HFFc6 (cell line): ENCODE measurements around the gene NARS2. TPM values are rescaled to one million over a fixed set of nuclear protein-coding genes. Genes with fewer than 3 reads are reported as not detected.

Source experiments
- DNase-seq: peaks from one replicate; pipeline ENCODE4 v3.0.0-alpha.2; 2018
- H3K27ac Mint-ChIP-seq: 2 replicates; pipeline ENCODE4 v1.8.0; 2020; ENCODE audit warnings: mild to moderate bottlenecking, mixed read lengths
- H3K27me3 Mint-ChIP-seq: 2 replicates; pipeline ENCODE4 v1.8.0; 2021; ENCODE audit warnings: mild to moderate bottlenecking, moderate library complexity, mixed read lengths; ENCODE audit not compliant: insufficient read depth
- H3K36me3 Mint-ChIP-seq: 2 replicates; pipeline ENCODE4 v1.8.0; 2021; ENCODE audit warnings: low read depth, mixed read lengths
- H3K4me1 Mint-ChIP-seq: 2 replicates; pipeline ENCODE4 v1.8.0; 2020; ENCODE audit warnings: low read depth, mixed read lengths
- H3K4me3 Mint-ChIP-seq: 2 replicates; pipeline ENCODE4 v1.8.0; 2020; ENCODE audit warnings: mild to moderate bottlenecking, moderate library complexity, mixed read lengths
- H3K9me3 Mint-ChIP-seq: 2 replicates; pipeline ENCODE4 v1.8.0; 2020; ENCODE audit warnings: mild to moderate bottlenecking, mixed read lengths
- total RNA-seq, 6 experiments: library from RNA; stranded (reverse); fragmentation: NEBNext Ultra II Directional; extraction: Animal tissue kit (Norgen Biotek cat#: 25700); gene quantifications; 2 replicates in 1 of 6; 3 replicates in 5 of 6; pipeline ENCODE4 v1.2.3, GENCODE V29; 2021
- TF ChIP-seq, protein P1 (sequence below): fragments of 200-600 bp; sonication (generic); IDR thresholded peaks from 2 replicates; pipeline ENCODE4 v1.5.0; 2021; ENCODE audit warnings: antibody characterized with exemption, mild to moderate bottlenecking

The NARS2 gene
- total RNA-seq, 6 experiments from 2014 or later, result 8.7 to 11.6 (median 10.3) TPM

DNA sequence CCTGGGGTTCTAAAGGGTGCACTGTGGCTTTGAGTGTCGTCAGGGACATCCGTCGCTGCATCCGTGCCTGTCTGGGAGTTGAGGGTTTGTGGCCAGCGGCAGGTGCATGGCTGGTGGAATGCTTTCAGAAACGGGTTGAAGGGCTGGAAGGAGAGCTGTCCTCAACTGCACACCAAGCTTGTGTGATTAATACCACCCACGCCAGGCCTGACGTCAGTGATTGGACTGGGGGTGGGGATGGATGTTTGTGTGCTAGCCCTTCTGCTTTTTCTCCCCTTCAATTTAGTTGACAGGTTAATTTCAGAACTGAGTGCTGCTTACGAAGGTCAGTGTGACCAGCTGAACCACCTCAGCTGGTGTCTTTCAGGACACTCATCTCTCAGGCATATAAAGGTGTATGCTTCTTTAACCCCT is 153.9 kb downstream of the NARS2 start:
- H3K4me3 Mint-ChIP-seq, result no peak overlapping the region; the same call in 1 of the 2 replicates
- TF ChIP-seq, protein P1, sequence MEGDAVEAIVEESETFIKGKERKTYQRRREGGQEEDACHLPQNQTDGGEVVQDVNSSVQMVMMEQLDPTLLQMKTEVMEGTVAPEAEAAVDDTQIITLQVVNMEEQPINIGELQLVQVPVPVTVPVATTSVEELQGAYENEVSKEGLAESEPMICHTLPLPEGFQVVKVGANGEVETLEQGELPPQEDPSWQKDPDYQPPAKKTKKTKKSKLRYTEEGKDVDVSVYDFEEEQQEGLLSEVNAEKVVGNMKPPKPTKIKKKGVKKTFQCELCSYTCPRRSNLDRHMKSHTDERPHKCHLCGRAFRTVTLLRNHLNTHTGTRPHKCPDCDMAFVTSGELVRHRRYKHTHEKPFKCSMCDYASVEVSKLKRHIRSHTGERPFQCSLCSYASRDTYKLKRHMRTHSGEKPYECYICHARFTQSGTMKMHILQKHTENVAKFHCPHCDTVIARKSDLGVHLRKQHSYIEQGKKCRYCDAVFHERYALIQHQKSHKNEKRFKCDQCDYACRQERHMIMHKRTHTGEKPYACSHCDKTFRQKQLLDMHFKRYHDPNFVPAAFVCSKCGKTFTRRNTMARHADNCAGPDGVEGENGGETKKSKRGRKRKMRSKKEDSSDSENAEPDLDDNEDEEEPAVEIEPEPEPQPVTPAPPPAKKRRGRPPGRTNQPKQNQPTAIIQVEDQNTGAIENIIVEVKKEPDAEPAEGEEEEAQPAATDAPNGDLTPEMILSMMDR, result no peak
- no peaks in the 10 kb centered on the region for H3K36me3 Mint-ChIP-seq
- H3K27ac Mint-ChIP-seq, result peak overlapping the region; percentile 34; the same call in 1 of the 2 replicates
- peaks cover 58% of the 10 kb centered on the region for H3K4me1 Mint-ChIP-seq
- H3K9me3 Mint-ChIP-seq, result no peaks in the 10 kb centered on the region
- DNase-seq, result no peak
- H3K27me3 Mint-ChIP-seq, result no peaks in the 10 kb centered on the region; the same call in none of the 2 replicates

DNA sequence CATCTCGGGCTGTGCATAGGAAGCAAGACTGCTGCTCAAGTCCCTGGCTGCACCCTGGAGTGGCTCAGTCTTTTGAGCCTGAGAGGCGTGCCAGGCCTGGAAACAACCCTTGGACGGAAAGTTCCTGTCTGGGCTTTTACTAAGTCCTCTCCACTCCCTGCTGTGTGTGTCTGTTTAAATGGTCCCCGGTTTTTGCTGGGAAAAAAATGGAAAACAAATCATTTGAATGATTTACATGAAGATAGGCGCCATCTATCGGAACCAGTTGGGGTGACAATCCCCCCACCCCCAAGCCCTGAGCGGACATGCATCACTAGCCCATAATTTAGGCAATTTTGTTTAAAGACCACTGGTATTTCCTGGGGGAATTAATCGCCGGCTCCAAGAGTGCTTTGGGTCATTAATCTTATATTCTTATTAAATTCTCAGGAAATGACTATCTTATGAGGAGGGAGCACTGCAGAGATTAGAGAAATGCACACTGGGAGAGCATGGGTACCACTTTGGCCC is 154.4 kb downstream of the NARS2 start:
- no peaks in the 10 kb centered on the region; the same call in none of the 2 replicates for H3K27me3 Mint-ChIP-seq
- H3K27ac Mint-ChIP-seq, result peak overlapping the region; percentile 81
- no peaks in the 10 kb centered on the region for H3K9me3 Mint-ChIP-seq
- DNase-seq, result peak; percentile 81
- peak overlapping the region; percentile 72 for H3K4me3 Mint-ChIP-seq
- peaks cover 59% of the 10 kb centered on the region for H3K4me1 Mint-ChIP-seq
- TF ChIP-seq, protein P1, result peak; percentile 86
- no peaks in the 10 kb centered on the region for H3K36me3 Mint-ChIP-seq

DNA sequence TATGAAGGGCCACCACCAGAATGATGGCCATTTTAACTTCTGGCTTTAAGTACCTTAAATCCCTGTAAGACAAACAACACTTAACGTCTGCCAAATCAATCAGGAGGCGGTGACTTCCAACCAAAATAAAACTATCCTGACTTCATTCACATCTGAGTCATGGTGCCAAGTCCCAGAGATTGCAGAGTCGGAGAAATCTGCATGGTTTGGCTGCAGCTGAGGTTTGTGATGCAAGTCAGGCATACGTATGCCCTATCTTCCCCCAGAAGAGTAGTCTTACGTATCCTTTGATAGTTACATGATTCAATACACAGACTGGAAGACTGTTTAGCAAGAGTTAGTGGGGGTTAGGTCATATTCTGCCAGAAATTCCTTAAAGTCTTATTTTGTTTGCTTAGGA is 155.3 kb downstream of the NARS2 start:
- peak; percentile 94 for DNase-seq
- Mint-ChIP-seq H3K27ac (peak overlapping the region; percentile 81), H3K36me3 (no peaks in the 10 kb centered on the region), H3K27me3 (no peaks in the 10 kb centered on the region; the same call in none of the 2 replicates), H3K9me3 (no peaks in the 10 kb centered on the region), H3K4me1 (peaks cover 51% of the 10 kb centered on the region), H3K4me3 (peak overlapping the region; percentile 86)
- TF ChIP-seq, protein P1, result no peak

DNA sequence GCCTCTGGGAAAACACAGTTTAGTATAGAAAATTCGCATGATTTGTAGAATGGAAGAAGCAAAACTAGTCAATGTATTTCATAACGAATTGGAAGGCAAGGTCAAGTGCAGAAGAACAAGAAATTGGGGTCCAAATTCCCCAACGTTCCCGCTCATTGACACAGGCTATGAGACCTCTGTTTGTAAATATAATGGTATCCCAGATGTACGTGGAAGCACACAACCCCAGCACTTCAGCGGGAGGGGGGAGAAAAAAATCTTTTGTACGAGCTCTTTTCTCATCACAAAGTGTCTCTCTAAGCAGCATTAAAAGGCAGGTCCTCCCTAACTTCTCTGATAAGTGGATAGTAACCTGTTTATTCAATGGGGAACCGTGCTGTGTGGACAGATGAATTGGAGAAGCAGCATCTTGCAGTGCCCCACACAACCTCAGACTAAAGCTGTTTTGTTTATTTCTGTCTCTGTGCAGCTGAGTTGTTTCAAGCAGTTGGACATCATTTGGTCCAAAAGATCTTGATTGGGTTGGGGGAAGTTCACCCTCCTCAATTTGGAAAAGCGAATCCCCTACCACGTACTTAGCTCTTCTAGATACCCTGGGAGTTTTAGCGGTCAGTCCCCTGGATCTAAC is 156.0 kb downstream of the NARS2 start:
- H3K4me3 Mint-ChIP-seq, result peak overlapping the region; percentile 86
- no peak for DNase-seq
- peak overlapping the region; percentile 81 for H3K27ac Mint-ChIP-seq
- no peaks in the 10 kb centered on the region for H3K9me3 Mint-ChIP-seq
- TF ChIP-seq, protein P1, result no peak
- H3K27me3 Mint-ChIP-seq, result no peaks in the 10 kb centered on the region; the same call in none of the 2 replicates
- no peaks in the 10 kb centered on the region for H3K36me3 Mint-ChIP-seq
- peaks cover 49% of the 10 kb centered on the region for H3K4me1 Mint-ChIP-seq

DNA sequence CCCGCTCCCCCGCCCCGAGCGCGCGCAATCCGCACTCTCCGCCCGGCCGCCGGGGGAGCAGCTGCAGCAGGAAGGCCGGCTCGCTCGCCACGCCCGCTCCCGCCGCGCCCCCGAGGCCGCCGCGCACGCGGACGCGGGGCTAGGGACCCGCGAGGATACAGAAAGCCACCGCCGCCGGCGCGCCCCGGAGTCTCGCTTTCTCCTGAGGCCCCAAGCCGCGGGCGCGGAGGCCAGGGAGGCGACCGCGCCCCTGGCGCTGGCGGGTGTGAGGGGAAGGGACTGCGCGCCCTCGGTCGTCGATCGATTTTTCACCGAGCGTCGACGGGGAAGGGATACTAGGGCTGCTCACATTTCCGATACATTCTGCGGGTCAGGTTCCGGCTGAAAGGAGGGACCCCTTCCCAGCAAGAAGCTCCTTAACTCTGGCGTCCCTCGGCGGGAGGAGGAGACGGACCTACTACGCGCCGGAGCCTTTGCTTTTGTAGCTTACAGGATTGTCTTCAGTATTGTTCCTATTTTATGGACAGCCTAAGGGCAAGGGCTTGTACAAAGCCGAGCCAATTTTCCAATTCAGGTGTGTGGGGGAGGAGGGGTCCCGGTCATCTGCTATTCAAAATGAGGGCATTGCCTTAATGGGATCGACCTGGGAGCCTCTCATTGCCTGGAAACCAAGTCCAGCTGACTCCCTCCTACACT is 156.6 kb downstream of the NARS2 start:
- Mint-ChIP-seq H3K36me3 (no peaks in the 10 kb centered on the region), H3K27ac (peak overlapping the region; percentile 81), H3K4me1 (peaks cover 54% of the 10 kb centered on the region), H3K27me3 (no peaks in the 10 kb centered on the region; the same call in none of the 2 replicates), H3K9me3 (no peaks in the 10 kb centered on the region), H3K4me3 (peak overlapping the region; percentile 86)
- TF ChIP-seq, protein P1, result peak; percentile 19; the same call in 1 of the 2 replicates
- DNase-seq, result peak; percentile 54
